Karpas-422 (cell line): ENCODE measurements around the gene IL3. TPM values are rescaled to one million over a fixed set of nuclear protein-coding genes. Genes with fewer than 3 reads are reported as not detected.

Experiments used
- small RNA-seq: library from RNA; depleted of rRNA; stranded (forward); fragments of <200 nt; gene quantifications from one replicate; pipeline ENCODE3, GENCODE V24; 2014
- total RNA-seq: library from RNA; depleted of rRNA; stranded (reverse); fragments of >200 nt; shearing (Covaris generic); gene quantifications from 2 replicates; pipeline ENCODE4 v1.2.3, GENCODE V29; 2014; ENCODE audit warnings: low replicate concordance; rRNA removed

Gene IL3
- total RNA-seq, 1 experiment from 2014 or later = not detected

Small RNA genes within 50 kb of the gene (small RNA-seq; reads per million reads assigned to genes)
- gene RF00285 = not detected

Other genes starting within 250 kb of the IL3 start
- not detected in 2 replicates for gene MEIKIN, start 115.0 kb upstream of the IL3 start, total RNA-seq
- gene ACSL6, start 49.0 kb upstream of the IL3 start, total RNA-seq = not detected in 2 replicates
- not detected in 2 replicates for gene CSF2, start 13.1 kb downstream of the IL3 start, total RNA-seq
- 0.18 TPM in 1 of 2 replicates, not detected in the other for gene P4HA2, start 167.2 kb downstream of the IL3 start, total RNA-seq
- gene PDLIM4, start 197.0 kb downstream of the IL3 start, total RNA-seq = not detected in 2 replicates
- 0.52 TPM in 1 of 2 replicates, not detected in the other for gene SLC22A4, start 233.7 kb downstream of the IL3 start, total RNA-seq